Islet of Langerhans (tissue), 1 donor: ENCODE results near the gene ABCC11.

Experiments
- FAIRE-seq: peaks from one replicate; lab custom pipeline; 2011; peaks lifted over from hg19 to GRCh38; lab: Jason Lieb, UNC

The ABCC11 gene

DNA sequence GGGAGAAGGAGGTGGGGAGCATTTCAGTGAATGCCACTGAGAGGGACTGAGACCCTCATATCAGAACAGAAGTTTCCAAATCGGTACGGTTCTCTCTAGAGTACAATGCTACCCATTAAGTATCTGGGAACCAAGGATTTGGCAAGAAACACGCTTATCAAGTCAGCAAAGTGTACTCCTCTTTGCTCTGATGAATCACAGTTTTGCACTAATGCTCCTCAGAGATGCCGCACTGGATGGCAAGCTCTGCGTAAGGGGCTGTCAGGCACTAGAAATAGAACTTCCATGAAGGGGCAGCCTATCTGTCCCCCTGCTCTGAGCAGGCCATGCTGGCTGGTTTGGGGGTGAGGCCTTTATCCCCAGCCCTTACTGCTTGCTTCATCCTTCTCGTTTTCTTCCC lies 86.8 kb downstream of the ABCC11 start:
- FAIRE-seq = no peak

- FAIRE-seq = no peak
Measured at GRCh38 chr16:48158296-48158695, 89.0 kb downstream of the ABCC11 start.

DNA sequence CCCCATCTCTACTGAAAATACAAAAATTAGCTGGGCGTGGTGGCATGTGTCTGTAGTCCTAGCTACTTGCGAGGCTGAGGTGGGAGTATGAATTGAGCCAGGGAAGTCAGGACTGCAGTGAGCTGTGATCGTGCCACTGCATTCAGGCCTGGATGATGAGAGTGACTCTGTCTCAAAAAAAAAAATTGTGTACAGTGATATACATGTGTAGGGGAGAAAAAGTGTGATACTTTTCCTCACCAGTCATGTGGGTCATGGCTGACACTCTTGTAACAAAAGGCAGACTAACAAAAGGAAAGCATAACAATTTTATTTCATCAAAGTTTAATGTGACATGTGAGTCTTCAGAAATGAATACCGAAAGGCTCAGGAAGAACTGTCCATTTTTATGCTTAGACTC lies 89.5 kb downstream of the ABCC11 start:
- no peak for FAIRE-seq

GRCh38 chr16:48157302-48157701 lies 90.0 kb downstream of the ABCC11 start:
- no peak for FAIRE-seq

GRCh38 chr16:48156790-48157209 lies 90.5 kb downstream of the ABCC11 start:
- FAIRE-seq = no peak

- no peak for FAIRE-seq
Measured at GRCh38 chr16:48155926-48156789, 91.2 kb downstream of the ABCC11 start, which contains the start of gene ABCC12. Gene ABCC12 (minus strand): TSS chr16:48155993. CDS start chr16:48146424, 9,569 bp downstream.

- FAIRE-seq = no peak
Measured at GRCh38 chr16:48153774-48154173, 93.6 kb downstream of the ABCC11 start.

GRCh38 chr16:48152226-48152625 lies 95.1 kb downstream of the ABCC11 start:
- FAIRE-seq = no peak

GRCh38 chr16:48150707-48151106 lies 96.6 kb downstream of the ABCC11 start:
- FAIRE-seq = no peak

- FAIRE-seq = no peak
Measured at GRCh38 chr16:48146710-48147109, 100.6 kb downstream of the ABCC11 start.

- FAIRE-seq = no peak
Measured at GRCh38 chr16:48146131-48146530, 101.2 kb downstream of the ABCC11 start.

GRCh38 chr16:48143812-48144368 lies 103.4 kb downstream of the ABCC11 start:
- no peak for FAIRE-seq

GRCh38 chr16:48140821-48141220 lies 106.5 kb downstream of the ABCC11 start:
- FAIRE-seq = no peak

- no peak for FAIRE-seq
Measured at GRCh38 chr16:48139517-48139916, 107.8 kb downstream of the ABCC11 start.

GRCh38 chr16:48138543-48138942 lies 108.8 kb downstream of the ABCC11 start:
- no peak for FAIRE-seq

DNA sequence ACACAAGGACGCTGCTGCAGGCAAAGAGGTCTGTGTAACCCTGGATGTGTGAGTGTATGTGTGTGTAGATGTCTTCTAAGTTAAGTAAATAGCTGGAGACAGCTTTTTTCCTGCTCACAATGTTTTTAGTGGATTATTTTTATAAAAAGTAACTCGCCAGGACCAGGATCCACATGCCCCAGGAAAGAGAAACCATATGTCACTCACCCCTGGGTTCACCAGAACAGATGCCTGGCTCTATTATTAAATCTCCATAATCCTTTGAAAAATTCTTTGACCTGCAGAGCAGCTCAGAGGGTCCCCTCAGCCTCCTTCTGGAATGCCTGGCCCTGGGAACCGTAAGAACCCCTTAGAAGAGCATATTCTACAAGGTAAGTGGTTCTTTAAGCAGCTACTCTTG lies 109.5 kb downstream of the ABCC11 start:
- FAIRE-seq = no peak

- FAIRE-seq = no peak
Measured at GRCh38 chr16:48136547-48137360, 110.6 kb downstream of the ABCC11 start.

DNA sequence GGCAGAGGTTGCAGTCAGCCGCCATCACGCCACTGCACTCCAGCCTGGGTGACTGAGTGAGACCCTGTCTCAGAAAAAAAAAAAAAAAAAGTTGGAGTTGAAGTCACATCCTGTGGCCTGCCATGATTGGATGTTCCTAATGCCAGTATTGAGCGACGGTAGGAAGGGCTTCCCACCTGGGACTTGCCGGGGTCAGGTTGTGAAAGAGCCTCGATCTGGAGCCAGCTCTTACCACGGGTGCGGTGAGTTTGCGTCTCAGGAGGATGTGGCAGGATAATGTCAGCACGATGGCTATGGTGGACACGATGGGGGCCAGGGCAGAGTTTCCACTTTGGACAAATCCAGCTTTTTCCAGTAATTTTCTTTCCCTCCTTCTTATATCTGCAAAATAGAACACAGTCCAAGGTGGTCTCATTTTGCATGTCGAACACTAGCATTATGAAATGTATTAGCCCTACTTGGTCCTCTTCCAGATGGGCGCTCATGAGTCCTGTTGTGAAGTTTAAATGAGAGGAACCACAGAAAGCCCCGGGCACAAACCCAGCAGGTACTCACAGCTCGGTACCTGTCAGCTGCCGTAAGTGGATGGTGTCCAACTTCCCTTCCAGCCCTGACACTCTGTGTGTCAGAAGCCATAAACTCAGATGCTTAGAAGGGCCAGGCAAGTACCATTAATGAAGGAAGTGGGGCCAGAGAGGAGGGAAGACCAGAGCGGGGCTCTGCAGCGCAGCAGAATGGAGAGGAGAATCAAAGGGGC lies 113.7 kb downstream of the ABCC11 start:
- FAIRE-seq = no peak

DNA sequence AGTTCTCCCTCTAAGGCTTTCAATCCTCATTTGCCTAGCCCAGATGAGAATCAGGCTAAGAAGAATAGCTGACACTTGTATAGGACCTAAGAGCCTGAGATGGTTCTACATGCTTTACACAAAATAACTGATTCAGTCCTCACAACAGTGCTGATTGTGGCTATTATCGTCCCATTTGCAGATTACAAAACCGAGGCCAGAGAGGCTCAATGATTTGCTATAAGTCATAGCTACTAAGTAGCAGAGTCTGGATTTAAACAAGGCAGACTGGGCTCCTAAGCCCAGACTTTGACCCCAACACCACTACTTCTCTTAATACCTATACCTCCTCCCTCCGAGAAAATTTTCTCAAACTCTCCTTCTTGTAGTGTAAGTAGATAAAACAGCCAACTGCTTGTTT lies 114.6 kb downstream of the ABCC11 start:
- no peak for FAIRE-seq

GRCh38 chr16:48131201-48131935 lies 116.0 kb downstream of the ABCC11 start:
- FAIRE-seq = no peak

- no peak for FAIRE-seq
Measured at GRCh38 chr16:48129926-48130325, 117.4 kb downstream of the ABCC11 start.
